ENCODE measurements around the gene CRELD2. TPM values are rescaled to one million over a fixed set of nuclear protein-coding genes. Genes with fewer than 3 reads are reported as not detected.
A peak's percentile ranks its signal among the peaks of the same experiment; 100 is the strongest.

Gene CRELD2
- polyA plus RNA-seq, 1 donor (not counting 4 experiments of a cell fraction or from before 2014, with no cell fraction given): 33.5 TPM

GRCh38 chr22:49918911-49919881 is 762 bp downstream of the CRELD2 start:
- no peaks in the 10 kb centered on the region for H4K20me1 ChIP-seq (ENCODE audit: control insufficient read depth, extremely low read depth, insufficient read depth, low read length)
- dilution Hi-C loops (cut with MboI; ENCODE audit: extremely low pct_ligation_motif_present, low sequenced_read_pairs): no loop called here
- DNase-seq (ENCODE audit: low read depth, low spot score) (no peak), FAIRE-seq (no peak)
- peaks cover 10% of the 10 kb centered on the region for H3K4me1 ChIP-seq (ENCODE audit: control insufficient read depth, extremely low read depth, insufficient read depth, low read length)
- peaks cover 12 to 13% of the 10 kb centered on the region in 2 experiments for H3K36me3 ChIP-seq (ENCODE audit: control insufficient read depth in 2 of 2, extremely low read depth in 1 of 2, insufficient read depth in 2 of 2, low read length in 2 of 2)
- peak overlapping the region; percentile 71 for H3K9ac ChIP-seq (ENCODE audit: control insufficient read depth, extremely low read depth, insufficient read depth, low read length)
- no peak for TF ChIP-seq CTCF (optimal IDR thresholded peaks at IDR 0.05 in 1 of 3, IDR thresholded peaks at IDR 0.05 in 1 of 3, conservative IDR thresholded peaks at IDR 0.05 in 1 of 3; ENCODE audit: extremely low read depth in 1 of 3, insufficient read depth in 2 of 3, low read length in 3 of 3)
- TF ChIP-seq EZH2 (IDR thresholded peaks at IDR 0.05; ENCODE audit: low read length): no peak
- H2AFZ ChIP-seq (ENCODE audit: control insufficient read depth, low read length): peak overlapping the region; percentile 40
- no peaks in the 10 kb centered on the region for H3K27me3 ChIP-seq (ENCODE audit: control insufficient read depth, extremely low read depth, insufficient read depth, low read length)
- H3K27ac ChIP-seq (ENCODE audit: control insufficient read depth, insufficient read depth, low read length): peak overlapping the region; percentile 36
- H3K4me2 ChIP-seq (ENCODE audit: control insufficient read depth, extremely low read depth, insufficient read depth, low read depth, low read length): peak overlapping the region; percentile 84
- H3K9me1 ChIP-seq (ENCODE audit: control insufficient read depth, extremely low read depth, insufficient read depth, low read length): no peaks in the 10 kb centered on the region
- peak overlapping the region; percentile 72 to 87 (median 83) for H3K4me3 ChIP-seq (ENCODE audit: control insufficient read depth in 2 of 3, extremely low read depth in 1 of 3, insufficient read depth in 2 of 3, low read depth in 1 of 3, low read length in 3 of 3)
- peaks cover 12% of the 10 kb centered on the region for H3K79me2 ChIP-seq (ENCODE audit: control insufficient read depth, insufficient read depth, low read length)
- H3K9me3 ChIP-seq (ENCODE audit: control insufficient read depth, low read depth, low read length): no peaks in the 10 kb centered on the region

GRCh38 chr22:49920859-49921258 is 2.4 kb downstream of the CRELD2 start:
- H3K36me3 ChIP-seq (ENCODE audit: control insufficient read depth in 2 of 2, extremely low read depth in 1 of 2, insufficient read depth in 2 of 2, low read length in 2 of 2): peaks cover 13 to 16% of the 10 kb centered on the region in 2 experiments
- dilution Hi-C loops (cut with MboI; ENCODE audit: extremely low pct_ligation_motif_present, low sequenced_read_pairs): no loop called here

More at GRCh38 chr22:49920859-49921258, 2.4 kb downstream of the CRELD2 start:
- no peaks in the 10 kb centered on the region for H4K20me1 ChIP-seq (ENCODE audit: control insufficient read depth, extremely low read depth, insufficient read depth, low read length)
- no peaks in the 10 kb centered on the region for H3K9me1 ChIP-seq (ENCODE audit: control insufficient read depth, extremely low read depth, insufficient read depth, low read length)
- DNase-seq (ENCODE audit: low read depth, low spot score): no peak
- H3K27ac ChIP-seq (ENCODE audit: control insufficient read depth, insufficient read depth, low read length): no peak overlapping the region
- H2AFZ ChIP-seq (ENCODE audit: control insufficient read depth, low read length): no peak overlapping the region
- peaks cover 12% of the 10 kb centered on the region for H3K79me2 ChIP-seq (ENCODE audit: control insufficient read depth, insufficient read depth, low read length)
- H3K9ac ChIP-seq (ENCODE audit: control insufficient read depth, extremely low read depth, insufficient read depth, low read length): no peak overlapping the region
- no peak for FAIRE-seq
- peaks cover 10% of the 10 kb centered on the region for H3K4me1 ChIP-seq (ENCODE audit: control insufficient read depth, extremely low read depth, insufficient read depth, low read length)
- no peaks in the 10 kb centered on the region for H3K27me3 ChIP-seq (ENCODE audit: control insufficient read depth, extremely low read depth, insufficient read depth, low read length)
- no peak overlapping the region for H3K4me2 ChIP-seq (ENCODE audit: control insufficient read depth, extremely low read depth, insufficient read depth, low read depth, low read length)
- H3K9me3 ChIP-seq (ENCODE audit: control insufficient read depth, low read depth, low read length): no peaks in the 10 kb centered on the region
- H3K4me3 ChIP-seq (ENCODE audit: control insufficient read depth in 2 of 3, extremely low read depth in 1 of 3, insufficient read depth in 2 of 3, low read depth in 1 of 3, low read length in 3 of 3): no peak overlapping the region
- TF ChIP-seq EZH2 (IDR thresholded peaks at IDR 0.05; ENCODE audit: low read length) (no peak), CTCF (optimal IDR thresholded peaks at IDR 0.05 in 1 of 3, IDR thresholded peaks at IDR 0.05 in 1 of 3, conservative IDR thresholded peaks at IDR 0.05 in 1 of 3; ENCODE audit: extremely low read depth in 1 of 3, insufficient read depth in 2 of 3, low read length in 3 of 3) (no peak)
